Measurements from ENCODE around the gene PREPL. TPM values are rescaled to one million over a fixed set of nuclear protein-coding genes. Genes with fewer than 3 reads are reported as not detected.

PREPL gene
- total and polyA plus RNA-seq, 2 of the 8 experiments (the other 6 are each of a cell fraction or from before 2014, with no cell fraction given), result 13.6 to 38.9 TPM

GRCh38 chr2:44362207-44363015 lies 1.1 kb upstream of the PREPL start:
- H3K4me1 ChIP-seq (replicated peaks in 1 of 4; ENCODE audit: control insufficient read depth in 3 of 4, insufficient read depth in 4 of 4, low read length in 3 of 4), result peaks cover 0 to 3% (median 3%) of the 10 kb centered on the region in 4 experiments; a peak in 3 of 7 replicates
- H3K23me2 ChIP-seq (ENCODE audit: low read depth, low read length), result peaks cover 11% of the 10 kb centered on the region
- H2AFZ ChIP-seq (ENCODE audit: low read length), result peak overlapping the region; percentile 57; the same call in 1 of the 2 replicates
- H2BK12ac ChIP-seq (ENCODE audit: low read depth, low read length), result no peak overlapping the region; the same call in 1 of the 2 replicates
- H3K79me2 ChIP-seq (ENCODE audit: control insufficient read depth in 1 of 2, insufficient read depth in 2 of 2, low read length in 2 of 2), result peaks cover 5 to 68% of the 10 kb centered on the region in 2 experiments
- no peaks in the 10 kb centered on the region for H4K20me1 ChIP-seq (replicated peaks in 1 of 2; ENCODE audit: control insufficient read depth in 1 of 2, insufficient read depth in 2 of 2, low read length in 2 of 2)
- no peak overlapping the region for H2BK20ac ChIP-seq (ENCODE audit: low read length)
- 3% methylated on average over 31 of the region's 32 CpGs; no CpG with 5 or more reads in 1 of the 2 experiments for WGBS, 2 experiments (ENCODE audit: extremely low coverage in 1 of 2, insufficient coverage in 1 of 2, insufficient read length in 1 of 2, insufficient replicate concordance in 2 of 2, low coverage in 1 of 2, low lambda C conversion rate in 2 of 2, missing lambda C conversion rate in 1 of 2)
- no peak overlapping the region for H3K23ac ChIP-seq (ENCODE audit: insufficient read length)
- H3K36me3 ChIP-seq (ENCODE audit: control insufficient read depth in 2 of 4, insufficient read depth in 4 of 4, low read length in 3 of 4), result no peaks in the 10 kb centered on the region
- ChIA-PET POLR2A (ENCODE audit: partially characterized antibody) (interaction anchor here (1.1 to 2.7 kb wide), 4 partner anchors 14 to 479 kb away, joined by 4 to 11 read pairs (median 6); no protein-coding TSS in a partner anchor), CTCF (ENCODE audit: partially characterized antibody) (interaction anchor here (0.5 to 1.9 kb wide), 10 partner anchors 9 to 594 kb away, joined by 3 to 7 read pairs (median 3); no protein-coding TSS in a partner anchor)
- H3K14ac ChIP-seq (ENCODE audit: insufficient read length), result no peak overlapping the region
- H3K79me1 ChIP-seq (ENCODE audit: low read depth, low read length), result no peaks in the 10 kb centered on the region
- peak overlapping the region; percentile 100; the same call in 1 of the 2 replicates for H3K27ac ChIP-seq (ENCODE audit: low read depth, low read length)
- H4K91ac ChIP-seq (replicated peaks; ENCODE audit: insufficient read length, low read length), result no peak overlapping the region
- H3K4me2 ChIP-seq (ENCODE audit: insufficient read depth in 1 of 2, low read depth in 2 of 2, low read length in 2 of 2), result peak overlapping the region; percentile 72 to 90
- H4K5ac ChIP-seq (ENCODE audit: insufficient read length, low read depth, low read length), result no peak overlapping the region
- no peak overlapping the region for H3K4ac ChIP-seq (replicated peaks; ENCODE audit: insufficient read length, low read depth, low read length)
- no peak overlapping the region for H4K8ac ChIP-seq (ENCODE audit: extremely low read depth, insufficient read depth, low read length)
- peak overlapping the region; percentile 49 to 95 (median 75) for H3K9ac ChIP-seq (replicated peaks in 1 of 4; ENCODE audit: extremely low read depth in 1 of 4, low read depth in 3 of 4, low read length in 3 of 4)
- peak overlapping the region; percentile 79 to 92 (median 88) for H3K4me3 ChIP-seq (ENCODE audit: extremely low read depth in 1 of 4, insufficient read depth in 2 of 4, low read depth in 3 of 4, low read length in 4 of 4)
- H2BK5ac ChIP-seq (ENCODE audit: low read depth, low read length), result peak overlapping the region; percentile 100
- H3K18ac ChIP-seq (ENCODE audit: extremely low read depth, low read length), result no peak overlapping the region
- H2AK5ac ChIP-seq (ENCODE audit: low read depth, low read length), result no peak overlapping the region
- no peaks in the 10 kb centered on the region for H3K9me3 ChIP-seq (ENCODE audit: insufficient read depth in 2 of 2, low read depth in 1 of 2, low read length in 1 of 2)
- DNase-seq (ENCODE audit: low read depth in 1 of 2, low spot score in 2 of 2) (no peak), FAIRE-seq (no peak)
- no peak overlapping the region for H2BK120ac ChIP-seq (replicated peaks; ENCODE audit: low read depth, low read length)
- peak overlapping the region; percentile 32; the same call in 1 of the 2 replicates for H2BK15ac ChIP-seq (ENCODE audit: low read length)
- no peaks in the 10 kb centered on the region for H3K27me3 ChIP-seq (replicated peaks in 1 of 4; ENCODE audit: control insufficient read depth in 3 of 4, extremely low read depth in 1 of 4, insufficient read depth in 3 of 4, low read length in 3 of 4)
- no peak overlapping the region for H3K56ac ChIP-seq (replicated peaks; ENCODE audit: insufficient read length, low read depth, low read length)
- TF ChIP-seq CTBP2 (IDR thresholded peaks at IDR 0.05; ENCODE audit: borderline replicate concordance, insufficient read depth, insufficient read length, low read length) (no peak), PHF8 (conservative IDR thresholded peaks at IDR 0.05; ENCODE audit: low read depth, low read length) (peak; percentile 64; the same call in 1 of the 2 replicates), GTF2F1 (IDR thresholded peaks at IDR 0.05; ENCODE audit: borderline replicate concordance, low read depth, low read length) (no peak), HDAC2 (IDR thresholded peaks at IDR 0.05; ENCODE audit: borderline replicate concordance in 1 of 2, low read depth in 2 of 2, low read length in 2 of 2) (no peak; a peak in 1 of 4 replicates), CBX5 (IDR thresholded peaks at IDR 0.05; ENCODE audit: low read depth, low read length) (no peak), ZNF274 (IDR thresholded peaks at IDR 0.05; ENCODE audit: borderline replicate concordance, extremely low read depth, low read length) (no peak), FOSL1 (IDR thresholded peaks at IDR 0.05; ENCODE audit: insufficient read depth, low read depth, low read length) (no peak), KDM4A (IDR thresholded peaks at IDR 0.05; ENCODE audit: low read depth, low read length, severe bottlenecking) (peak; percentile 71), ATF3 (IDR thresholded peaks at IDR 0.05; ENCODE audit: insufficient read depth, low read depth, low read length) (no peak), TAF1 (IDR thresholded peaks at IDR 0.05; ENCODE audit: low read depth, low read length) (peak; percentile 30; the same call in 1 of the 2 replicates)

Measured in H1 (cell line).